ENCODE measurements around the gene KCNA2.

DNA sequence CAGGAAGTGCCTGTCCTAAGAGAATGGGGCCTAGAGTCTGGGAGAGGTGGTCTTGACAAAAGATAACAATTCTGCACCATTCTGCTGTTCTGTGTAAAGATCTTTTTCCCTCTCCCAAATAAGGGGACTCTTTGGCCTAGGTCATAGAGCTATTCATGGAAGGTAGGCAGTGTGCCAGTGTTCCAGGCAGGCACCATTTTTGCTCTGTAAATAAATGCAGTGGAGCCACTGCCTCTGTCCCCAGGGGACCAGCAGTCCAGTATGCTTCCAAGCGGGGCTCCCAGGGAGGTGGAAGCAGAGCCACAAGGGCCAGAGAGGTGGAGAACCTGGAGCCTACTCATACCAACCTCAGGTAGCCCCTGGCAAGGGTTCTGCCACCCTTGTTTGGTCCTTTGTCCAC lies 25.9 kb downstream of the KCNA2 start:
- TF ChIP-seq POLR2A (IDR thresholded peaks at IDR 0.05; ENCODE audit: low read length): no peak
- no peak for TF ChIP-seq GATA1 (IDR thresholded peaks at IDR 0.05; ENCODE audit: low read depth, low read length)

All from erythroblast (primary cell).